SK-N-MC (cell line): Measurements from ENCODE around the gene ITPRIPL2.

Experiments
- DNase-seq: peaks from one replicate; pipeline ENCODE4 v3.0.0-alpha.2; 2011; ENCODE audit warnings: low read depth, low spot score
- H3K27ac ChIP-seq: fragments of 200-600 bp; sonication (generic); 2 replicates; pipeline ENCODE4 v1.5.1; 2016; ENCODE audit warnings: mixed run types
- H3K36me3 ChIP-seq: fragments of 200-600 bp; sonication (generic); 2 replicates; pipeline ENCODE4 v1.6.1; 2017; ENCODE audit warnings: antibody characterized with exemption, low read length, mixed read lengths; ENCODE audit not compliant: insufficient read depth
- H3K4me3 ChIP-seq: fragments of 200-600 bp; sonication (generic); 2 replicates; pipeline ENCODE4 v1.5.1; 2016
- H3K9ac ChIP-seq: fragments of 200-600 bp; sonication (generic); 2 replicates; pipeline ENCODE4 v1.8.0; 2017; ENCODE audit warnings: mixed run types, mixed read lengths; ENCODE audit not compliant: insufficient read length
- H3K9me3 ChIP-seq: fragments of 200-600 bp; sonication (generic); 2 replicates; pipeline ENCODE4 v1.6.1; 2017; ENCODE audit warnings: low read depth, mild to moderate bottlenecking, antibody characterized with exemption, low read length, moderate library complexity, mixed read lengths
- EZH2 ChIP-seq: fragments of 200-600 bp; sonication (generic); IDR thresholded peaks from one replicate; pipeline ENCODE4 v1.6.1; 2017; ENCODE audit warnings: antibody characterized with exemption
- FOXP2 ChIP-seq: optimal IDR thresholded peaks from 2 replicates; pipeline ENCODE3; 2011; ENCODE audit warnings: mild to moderate bottlenecking, moderate library complexity; ENCODE audit not compliant: insufficient read depth; ENCODE audit errors: extremely low read length, control extremely low read depth
- POLR2AphosphoS5 ChIP-seq: IDR thresholded peaks from 2 replicates; pipeline ENCODE4 v1.6.1; 2012; ENCODE audit warnings: mild to moderate bottlenecking, low read depth, low read length, borderline replicate concordance

The ITPRIPL2 gene

GRCh38 chr16:19127205-19127604, 13.4 kb downstream of the ITPRIPL2 start:
- Histone ChIP-seq H3K9me3 (no peaks in the 10 kb centered on the region), H3K9ac (no peak overlapping the region), H3K4me3 (no peak overlapping the region), H3K36me3 (no peaks in the 10 kb centered on the region), H3K27ac (no peak overlapping the region)
- DNase-seq: no peak
- TF ChIP-seq FOXP2: no peak
- TF ChIP-seq EZH2: no peak
- no peak for TF ChIP-seq POLR2AphosphoS5

GRCh38 chr16:19127674-19128131, 13.9 kb downstream of the ITPRIPL2 start:
- Histone ChIP-seq H3K27ac (no peak overlapping the region), H3K4me3 (no peak overlapping the region), H3K36me3 (no peaks in the 10 kb centered on the region), H3K9me3 (no peaks in the 10 kb centered on the region), H3K9ac (no peak overlapping the region)
- TF ChIP-seq FOXP2 (no peak), EZH2 (no peak), POLR2AphosphoS5 (no peak)
- DNase-seq: no peak

GRCh38 chr16:19128454-19129200, 14.9 kb downstream of the ITPRIPL2 start:
- Histone ChIP-seq H3K36me3 (no peaks in the 10 kb centered on the region), H3K9ac (no peak overlapping the region), H3K4me3 (no peak overlapping the region), H3K9me3 (no peaks in the 10 kb centered on the region), H3K27ac (no peak overlapping the region)
- TF ChIP-seq EZH2 (no peak), POLR2AphosphoS5 (no peak), FOXP2 (no peak)
- DNase-seq: no peak

GRCh38 chr16:19130385-19130784, 16.6 kb downstream of the ITPRIPL2 start:
- H3K27ac ChIP-seq: no peak overlapping the region
- H3K9ac ChIP-seq: no peak overlapping the region

DNA sequence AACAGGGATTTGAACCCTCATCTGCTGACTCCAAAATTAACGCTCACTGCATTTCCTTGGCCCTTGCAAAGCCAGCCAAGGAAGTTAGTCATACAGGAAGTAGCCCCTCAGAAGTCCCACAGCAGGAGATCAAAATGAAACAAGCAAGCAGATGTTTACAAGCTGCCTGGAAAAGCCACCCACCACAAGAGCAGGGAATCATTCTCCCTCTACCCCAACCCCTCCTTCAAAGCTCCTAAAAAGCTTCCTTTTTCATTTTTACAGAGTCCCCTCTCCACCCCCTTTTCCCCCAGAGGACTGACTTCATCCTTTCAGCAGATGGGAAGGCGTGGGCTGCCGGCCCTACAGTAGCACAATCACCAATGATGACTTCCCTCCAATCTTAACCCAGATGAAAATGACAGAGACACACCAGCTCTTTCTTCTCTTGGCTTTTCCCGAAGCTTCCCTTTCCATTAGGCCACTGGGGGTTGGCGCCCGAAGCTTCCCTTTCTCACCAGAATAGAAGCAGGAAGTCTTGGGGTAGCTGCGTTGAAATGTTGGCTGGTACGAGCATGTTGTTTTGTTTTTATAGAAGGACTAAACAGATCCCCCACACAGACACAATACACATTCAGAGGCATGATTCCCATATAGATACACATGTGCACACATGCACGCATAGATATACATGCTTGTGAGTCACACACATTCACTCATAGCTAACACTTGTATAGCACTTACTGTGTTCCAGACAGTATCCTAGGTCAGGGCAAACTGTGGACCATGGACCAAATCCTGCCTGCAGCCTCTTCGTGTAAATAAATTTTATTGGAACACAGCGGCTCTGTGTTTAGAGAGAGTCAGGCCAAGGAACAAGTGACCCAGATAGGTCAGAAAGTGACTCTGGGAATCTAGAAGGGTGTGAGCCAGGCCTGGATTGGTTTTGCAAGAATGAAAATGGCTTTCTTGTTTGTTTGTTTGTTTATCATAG, 17.4 kb downstream of the ITPRIPL2 start:
- peak; percentile 76 for DNase-seq
- TF ChIP-seq EZH2 (no peak), FOXP2 (peak; percentile 86), POLR2AphosphoS5 (no peak)
- H3K27ac ChIP-seq: peak overlapping the region; percentile 70
- no peak overlapping the region for H3K9ac ChIP-seq
- peak overlapping the region; percentile 39 for H3K4me3 ChIP-seq
- H3K9me3 ChIP-seq: no peaks in the 10 kb centered on the region
- no peaks in the 10 kb centered on the region for H3K36me3 ChIP-seq

More at GRCh38 chr16:19130385-19130784, 16.6 kb downstream of the ITPRIPL2 start:
- Histone ChIP-seq H3K36me3 (no peaks in the 10 kb centered on the region), H3K9me3 (no peaks in the 10 kb centered on the region), H3K4me3 (peak overlapping the region; percentile 39)
- TF ChIP-seq EZH2: no peak
- TF ChIP-seq FOXP2: no peak
- no peak for TF ChIP-seq POLR2AphosphoS5
- no peak for DNase-seq

- Histone ChIP-seq H3K9ac (no peak overlapping the region), H3K36me3 (no peaks in the 10 kb centered on the region), H3K27ac (no peak overlapping the region), H3K9me3 (no peaks in the 10 kb centered on the region), H3K4me3 (no peak overlapping the region)
- DNase-seq: no peak
- TF ChIP-seq POLR2AphosphoS5 (no peak), FOXP2 (no peak), EZH2 (no peak)
Measured at GRCh38 chr16:19131825-19132218, 18.1 kb downstream of the ITPRIPL2 start.

DNA sequence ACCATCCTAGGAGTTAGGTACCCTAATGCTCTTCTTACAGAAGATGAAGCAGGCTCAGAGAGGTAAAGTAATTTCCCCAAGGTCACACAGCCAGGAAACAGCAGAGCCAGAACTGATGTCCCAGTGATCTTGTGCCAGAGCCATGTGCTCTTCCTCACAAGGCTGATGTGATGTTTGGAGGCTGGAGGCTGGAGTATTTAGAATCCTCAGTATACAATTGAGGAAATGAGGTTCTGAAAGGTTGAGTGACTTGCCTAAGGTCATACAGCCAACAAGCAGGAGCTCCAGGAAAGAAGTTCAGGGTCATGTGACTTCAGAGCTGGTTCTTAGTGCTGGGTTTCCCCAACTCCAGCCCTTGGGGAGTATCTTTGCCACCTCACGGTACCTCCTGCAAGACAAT, 18.5 kb downstream of the ITPRIPL2 start:
- Histone ChIP-seq H3K4me3 (no peak overlapping the region), H3K27ac (no peak overlapping the region), H3K9me3 (no peaks in the 10 kb centered on the region), H3K36me3 (no peaks in the 10 kb centered on the region), H3K9ac (no peak overlapping the region)
- no peak for DNase-seq
- TF ChIP-seq FOXP2: no peak
- no peak for TF ChIP-seq POLR2AphosphoS5
- TF ChIP-seq EZH2: no peak

DNA sequence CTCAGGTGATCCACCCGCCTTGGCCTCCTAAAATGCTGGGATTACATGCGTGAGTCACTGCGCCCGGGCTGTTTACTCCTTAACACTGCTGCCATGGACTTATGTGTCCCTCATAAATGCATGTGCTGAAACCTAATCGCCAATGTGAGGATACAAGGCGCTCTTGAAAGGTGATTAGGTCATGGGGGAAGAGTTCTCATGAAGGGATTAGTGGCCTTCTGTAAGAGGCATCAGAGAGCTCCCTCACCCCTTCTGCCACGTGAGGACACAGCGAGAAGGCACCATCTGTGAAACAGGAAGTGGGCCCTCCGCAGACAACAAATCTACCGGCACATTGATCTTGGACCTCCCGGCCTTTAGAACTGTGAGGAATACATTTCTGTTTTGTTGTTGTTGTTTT, 19.1 kb downstream of the ITPRIPL2 start:
- H3K27ac ChIP-seq: no peak overlapping the region
- H3K9ac ChIP-seq: no peak overlapping the region
- no peaks in the 10 kb centered on the region for H3K36me3 ChIP-seq
- no peak overlapping the region for H3K4me3 ChIP-seq
- no peak for TF ChIP-seq FOXP2
- TF ChIP-seq EZH2: no peak
- no peak for TF ChIP-seq POLR2AphosphoS5
- no peaks in the 10 kb centered on the region for H3K9me3 ChIP-seq
- DNase-seq: no peak
